NCI-H2196 (cell line): ENCODE measurements around the gene NFYA.
"Not testable (repeated sequence)": the region's sequence is repeated elsewhere in the genome, so short reads cannot be mapped to it uniquely, and the experiment has no call there.

Experiments used
- DNase-seq: peaks from one replicate; lab custom pipeline; 2025; ENCODE audit not compliant: unreplicated experiment; lab: John Stamatoyannopoulos, UW

NFYA gene

GRCh38 chr6:41100871-41101287, 28.1 kb downstream of the NFYA start:
- no peak for DNase-seq

GRCh38 chr6:41103847-41104246, 31.1 kb downstream of the NFYA start:
- no peak for DNase-seq

DNA sequence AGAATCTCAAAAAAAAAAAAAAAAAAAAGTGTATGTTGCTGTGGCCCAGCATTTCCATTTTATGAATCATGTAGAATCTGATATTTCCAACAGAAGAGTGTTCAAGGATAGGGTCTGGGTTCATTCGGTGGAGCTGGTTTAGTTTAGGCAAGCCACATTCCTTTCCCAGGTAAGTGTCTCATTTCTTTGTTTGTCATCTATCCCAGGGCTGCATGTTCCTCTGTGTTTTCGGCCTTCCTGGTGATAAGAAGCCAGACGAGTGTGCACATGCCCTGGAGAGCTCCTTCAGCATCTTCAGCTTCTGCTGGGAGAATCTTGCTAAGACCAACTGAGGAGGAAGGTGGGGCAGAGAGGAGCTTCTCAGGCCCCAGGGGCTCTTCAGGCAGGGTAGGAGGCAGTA, 38.2 kb downstream of the NFYA start:
- DNase-seq: no peak

- not testable (repeated sequence) for DNase-seq
Measured at GRCh38 chr6:41115027-41115426, 42.3 kb downstream of the NFYA start.

DNA sequence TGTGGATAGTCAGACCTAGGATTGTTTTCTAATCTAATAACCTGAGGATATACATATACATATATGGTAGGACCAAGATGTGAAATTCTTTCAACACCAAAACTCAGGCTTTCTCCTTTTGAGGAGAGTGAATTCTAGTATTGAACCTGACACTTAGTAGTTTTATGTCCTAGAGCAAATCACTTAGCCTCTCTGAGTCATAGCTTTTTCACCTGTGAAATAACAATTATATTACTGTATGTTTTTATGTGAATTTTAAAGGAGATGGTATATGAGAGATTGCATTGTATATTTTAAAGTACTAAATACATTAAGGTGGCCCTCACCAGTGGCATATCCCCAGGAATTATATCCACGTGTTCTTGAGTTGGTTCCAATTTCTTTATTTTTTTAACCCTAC, 46.7 kb downstream of the NFYA start:
- DNase-seq: no peak

DNA sequence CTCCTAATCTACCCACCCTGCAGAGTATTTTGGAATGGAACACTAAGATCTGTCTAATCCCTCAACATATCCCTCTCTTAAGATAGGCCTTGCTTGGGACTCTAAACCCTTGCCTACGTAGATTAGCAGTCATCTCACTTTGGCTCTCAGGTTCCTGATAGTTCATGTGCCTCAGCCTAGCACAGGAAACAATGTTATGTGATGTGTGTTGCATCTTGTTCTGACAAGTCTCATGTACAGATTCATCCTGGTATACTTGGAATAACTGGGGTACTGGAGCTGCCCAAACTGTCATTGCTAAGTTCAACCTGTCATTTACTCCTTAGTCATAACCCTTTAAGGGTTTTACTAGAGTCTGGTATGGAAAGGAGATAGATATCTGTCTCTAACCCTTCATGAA, 47.3 kb downstream of the NFYA start:
- no peak for DNase-seq

GRCh38 chr6:41122373-41122772, 49.6 kb downstream of the NFYA start:
- DNase-seq: no peak

DNA sequence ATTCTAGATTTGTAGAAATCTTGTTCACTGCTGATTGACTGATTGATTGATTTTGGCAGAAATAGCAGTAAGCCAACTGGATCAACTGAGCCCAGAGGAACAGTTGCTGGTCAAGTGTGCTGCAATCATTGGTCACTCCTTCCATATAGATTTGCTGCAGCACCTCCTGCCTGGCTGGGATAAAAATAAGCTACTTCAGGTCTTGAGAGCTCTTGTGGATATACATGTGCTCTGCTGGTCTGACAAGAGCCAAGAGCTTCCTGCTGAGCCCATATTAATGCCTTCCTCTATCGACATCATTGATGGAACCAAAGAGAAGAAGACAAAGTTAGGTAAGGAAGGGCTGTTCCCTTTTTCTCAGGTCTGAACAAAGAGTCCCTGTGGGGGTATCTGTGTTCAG, 50.1 kb downstream of the NFYA start:
- no peak for DNase-seq

- no peak for DNase-seq
Measured at GRCh38 chr6:41125282-41125681, 52.5 kb downstream of the NFYA start.

- peak; percentile 9 for DNase-seq
Measured at GRCh38 chr6:41132254-41132653, 59.5 kb downstream of the NFYA start.

GRCh38 chr6:41135062-41135832, 62.5 kb downstream of the NFYA start:
- DNase-seq: no peak

- DNase-seq: no peak
Measured at GRCh38 chr6:41136911-41137310, 64.1 kb downstream of the NFYA start.

DNA sequence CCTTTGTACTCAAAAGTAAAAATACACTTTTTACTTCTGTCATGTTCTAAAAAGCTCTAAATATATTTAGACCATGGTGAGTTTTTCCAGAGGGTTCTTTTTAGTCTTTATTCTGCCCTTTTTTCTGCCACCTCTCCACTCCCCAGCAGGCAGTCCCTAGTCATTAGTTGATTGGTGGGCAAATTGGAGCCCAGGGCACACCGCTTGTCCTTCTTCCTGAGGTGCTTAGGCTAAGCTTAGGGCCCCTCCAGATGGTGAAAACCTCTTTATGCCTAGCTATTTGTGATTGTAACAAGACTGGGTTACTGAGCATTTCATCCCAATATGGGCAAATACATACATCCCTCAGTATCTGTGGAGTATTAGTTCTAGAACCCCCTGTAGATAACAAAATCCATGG, 75.1 kb downstream of the NFYA start:
- no peak for DNase-seq
